HG02943 (cell line): ENCODE measurements around the gene ECHS1.

Experiments
- ATAC-seq: cut with Tn5 transposase; IDR thresholded peaks from one replicate; pipeline ENCODE4 v1.9.1; 2021; ENCODE audit warnings: mild to moderate bottlenecking, low read depth, moderate library complexity; ENCODE audit not compliant: unreplicated experiment

The ECHS1 gene

GRCh38 chr10:133361227-133361626 lies 11.9 kb downstream of the ECHS1 start:
- no peak for ATAC-seq

DNA sequence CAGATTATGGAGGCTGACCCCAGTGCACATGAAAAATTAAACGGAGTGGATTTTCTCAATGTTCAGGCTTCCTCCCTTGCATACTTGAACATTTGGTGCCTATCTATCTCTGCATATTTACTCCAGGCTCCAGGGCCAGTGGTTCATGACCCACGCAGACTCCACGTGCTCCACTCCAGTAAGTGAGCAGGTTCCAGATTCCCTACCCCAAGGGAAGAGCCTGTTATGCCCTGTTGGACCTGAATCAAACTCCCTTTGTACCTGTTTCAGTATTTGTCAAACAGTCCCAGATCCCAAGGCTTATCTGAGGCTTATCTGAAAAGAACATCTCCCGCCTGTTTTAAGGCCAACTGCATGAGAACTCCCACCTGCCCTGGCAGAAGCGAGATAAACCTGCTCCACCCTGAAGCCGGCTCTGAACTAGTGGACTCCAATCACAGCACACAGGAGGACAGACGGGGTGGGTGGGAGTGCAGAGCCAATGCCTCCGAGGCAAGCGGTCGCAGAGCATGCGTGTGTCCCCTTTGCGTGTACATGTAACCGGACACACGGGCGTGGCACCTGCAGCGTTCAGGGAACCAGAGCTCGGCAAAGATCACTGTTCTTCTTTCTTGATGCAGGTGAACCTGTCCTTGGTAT lies 13.1 kb downstream of the ECHS1 start:
- no peak for ATAC-seq

- ATAC-seq: no peak
Measured at GRCh38 chr10:133359554-133359971, 13.6 kb downstream of the ECHS1 start.

- no peak for ATAC-seq
Measured at GRCh38 chr10:133358925-133359310, 14.2 kb downstream of the ECHS1 start.

GRCh38 chr10:133358162-133358924 lies 14.8 kb downstream of the ECHS1 start:
- no peak for ATAC-seq

DNA sequence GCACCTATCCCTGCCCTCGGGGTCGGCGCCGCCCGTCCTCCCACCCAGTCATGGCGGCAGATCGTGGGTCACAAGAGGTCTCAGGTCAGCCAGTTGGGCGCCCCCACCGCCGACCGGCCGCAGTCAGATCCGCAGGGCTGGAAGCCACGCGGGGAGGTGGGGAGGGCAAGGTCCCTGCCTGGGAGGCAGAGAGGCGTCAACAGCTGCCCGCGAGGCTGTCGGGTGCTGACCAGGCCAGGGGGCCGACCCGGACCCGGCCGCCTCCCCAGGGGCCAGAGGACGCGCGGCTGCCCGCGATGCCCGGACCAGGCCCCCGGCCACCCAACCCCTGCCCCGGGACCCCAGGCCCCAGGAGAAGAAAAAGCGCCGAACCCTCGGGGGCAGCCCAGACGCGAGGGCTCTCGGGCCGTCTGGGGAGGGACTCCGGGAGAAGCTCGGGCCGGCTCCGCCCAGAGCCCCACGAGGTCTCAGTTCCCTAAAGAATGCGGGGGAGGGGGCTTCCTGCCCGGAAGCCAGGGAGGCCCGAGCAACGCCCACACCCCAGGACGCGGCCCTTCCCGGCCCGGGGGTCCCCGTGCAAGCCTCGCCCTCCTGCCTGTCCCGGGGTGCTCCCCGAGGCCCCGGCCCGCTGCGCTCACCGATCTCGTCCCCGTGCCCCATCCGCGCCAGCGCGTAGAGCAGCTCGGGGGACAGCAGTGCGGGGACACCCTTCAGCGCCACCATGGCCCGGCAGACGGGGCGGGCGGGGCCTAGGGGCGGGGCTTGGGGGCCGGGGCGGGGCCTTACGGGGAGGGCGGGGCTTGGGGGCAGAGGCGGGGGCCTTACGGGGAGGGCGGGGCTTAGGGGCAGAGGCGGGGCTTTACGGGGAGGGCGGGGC lies 15.6 kb downstream of the ECHS1 start, which contains the start of gene FUOM:
FUOM (minus strand) TSS at position 735 of the 877 bp plus-strand sequence; CDS start at position 723, 12 bp downstream.
- no peak for ATAC-seq

- no peak for ATAC-seq
Measured at GRCh38 chr10:133356549-133357284, 16.4 kb downstream of the ECHS1 start.

DNA sequence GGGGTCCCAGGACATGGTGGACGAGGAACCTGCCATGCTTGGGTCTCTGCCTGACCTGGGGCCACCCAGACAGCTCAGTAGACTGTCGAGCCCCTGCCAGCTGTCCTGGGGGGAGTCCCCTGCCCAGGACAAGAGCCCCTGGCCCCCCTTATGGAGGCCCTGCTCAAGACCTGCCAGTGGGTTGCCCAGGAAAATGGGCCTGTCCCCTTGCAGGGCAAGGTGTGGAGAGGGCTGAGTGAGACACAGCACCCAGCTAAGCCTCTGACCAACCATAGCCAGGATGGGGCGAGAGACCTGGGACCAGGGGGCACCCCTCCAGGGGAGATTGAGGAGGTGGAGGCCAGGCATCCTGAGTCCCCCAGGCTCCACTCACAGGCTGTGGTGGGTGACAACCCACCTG lies 17.2 kb downstream of the ECHS1 start:
- ATAC-seq: no peak

DNA sequence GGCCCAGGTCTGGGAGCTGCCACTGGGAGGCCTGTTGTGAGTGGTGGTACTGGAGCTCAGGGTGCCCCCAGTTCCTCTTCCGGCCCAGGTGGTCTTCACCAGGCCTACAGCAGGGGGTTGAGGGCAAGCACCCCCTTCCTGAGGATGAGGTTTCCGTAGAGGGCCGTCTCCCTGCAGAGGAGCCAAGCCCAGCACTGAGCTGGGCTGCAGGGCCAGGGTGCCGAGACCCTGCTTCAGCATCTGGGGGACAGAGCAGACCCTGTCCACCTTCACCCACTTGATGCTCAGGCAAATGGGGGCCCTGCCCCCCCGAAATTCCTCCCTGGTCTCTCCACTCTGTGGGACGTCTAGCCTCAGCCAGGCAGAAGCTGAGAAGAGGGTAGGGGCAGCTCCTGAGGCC lies 17.9 kb downstream of the ECHS1 start:
- ATAC-seq: no peak

DNA sequence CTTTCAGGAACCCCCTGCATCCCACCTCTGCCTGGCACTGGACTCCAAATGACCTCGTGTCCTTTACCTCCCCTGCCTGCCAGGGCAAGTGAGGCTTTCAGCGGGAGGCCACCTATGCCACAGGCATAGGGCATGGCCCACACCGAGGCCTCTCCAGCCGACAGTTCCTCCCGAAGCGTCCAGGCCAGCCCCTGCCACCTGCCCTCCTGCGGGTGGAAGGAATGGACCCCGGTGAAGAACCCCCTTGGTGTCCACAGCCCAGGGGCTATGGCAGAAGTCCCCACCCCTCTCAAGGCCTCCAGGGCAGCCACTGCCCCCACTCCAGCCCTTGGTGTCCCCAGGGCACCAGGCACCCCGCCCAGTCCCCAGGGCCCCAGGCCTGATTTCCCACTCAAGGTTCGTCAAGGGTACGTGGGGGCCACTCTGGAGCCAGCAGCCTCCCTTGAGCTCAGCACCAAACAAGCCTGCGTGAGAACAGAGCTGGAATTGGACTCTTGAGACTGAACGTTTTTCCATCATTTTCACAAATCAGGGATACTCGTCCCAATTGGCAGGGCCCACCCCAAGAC lies 18.4 kb downstream of the ECHS1 start:
- no peak for ATAC-seq

GRCh38 chr10:133353988-133354605 lies 19.1 kb downstream of the ECHS1 start:
- no peak for ATAC-seq

DNA sequence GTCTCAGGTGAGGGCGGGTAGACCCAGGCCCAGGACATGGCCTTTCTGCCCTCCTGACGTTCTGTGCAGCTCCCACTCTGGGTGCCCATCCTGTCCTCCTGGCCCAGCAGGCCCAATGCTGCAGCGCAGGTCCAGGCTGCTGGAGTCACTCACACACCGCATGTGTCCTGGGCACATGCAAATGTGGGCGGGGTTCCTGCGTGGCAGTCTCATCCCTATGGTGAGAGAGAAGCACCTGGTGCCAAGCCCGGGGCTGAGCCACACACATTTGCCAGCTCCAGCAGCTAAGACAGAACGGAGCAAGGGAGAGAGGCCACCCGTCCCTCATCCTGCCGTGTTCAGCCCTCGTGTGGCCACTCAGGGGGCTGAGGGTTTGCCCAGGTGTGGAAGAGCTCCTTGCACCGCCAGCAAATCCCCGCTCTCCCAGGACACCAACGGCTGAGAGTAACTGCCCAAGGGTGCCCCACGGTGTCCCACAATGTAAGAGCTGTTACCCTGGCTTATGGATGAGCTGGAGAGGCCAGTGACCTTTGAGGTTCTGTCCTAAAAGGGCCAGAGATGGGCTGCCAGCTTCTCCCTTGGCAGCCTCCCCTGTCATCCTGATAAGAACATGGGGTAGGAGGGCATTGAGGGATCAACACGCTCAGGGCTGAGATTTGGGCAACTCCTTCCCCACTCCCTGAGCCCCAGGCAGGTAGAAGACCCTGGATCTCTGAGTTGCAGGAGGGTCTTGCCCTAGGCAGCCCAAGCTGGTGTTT lies 19.8 kb downstream of the ECHS1 start:
- ATAC-seq: no peak

- no peak for ATAC-seq
Measured at GRCh38 chr10:133351408-133352318, 21.5 kb downstream of the ECHS1 start.

DNA sequence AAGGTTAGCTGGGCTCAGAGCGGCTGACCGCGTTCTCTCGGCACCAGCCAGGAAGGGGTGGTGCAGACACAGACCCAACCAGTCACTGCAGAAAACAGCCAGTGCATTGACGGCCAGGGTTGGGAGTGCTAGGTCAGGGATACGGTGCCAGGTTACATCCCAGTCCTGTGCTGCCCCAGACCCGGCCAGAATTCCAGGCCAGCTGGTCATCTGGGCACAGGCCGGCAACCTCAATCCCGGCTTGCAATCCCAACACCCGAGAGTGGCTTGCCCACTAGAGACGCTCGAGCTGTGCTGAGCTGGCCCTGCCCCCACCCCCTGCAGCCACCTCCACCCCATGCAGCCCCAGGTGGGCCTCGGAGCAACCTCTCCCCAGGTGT lies 22.2 kb downstream of the ECHS1 start:
- no peak for ATAC-seq

DNA sequence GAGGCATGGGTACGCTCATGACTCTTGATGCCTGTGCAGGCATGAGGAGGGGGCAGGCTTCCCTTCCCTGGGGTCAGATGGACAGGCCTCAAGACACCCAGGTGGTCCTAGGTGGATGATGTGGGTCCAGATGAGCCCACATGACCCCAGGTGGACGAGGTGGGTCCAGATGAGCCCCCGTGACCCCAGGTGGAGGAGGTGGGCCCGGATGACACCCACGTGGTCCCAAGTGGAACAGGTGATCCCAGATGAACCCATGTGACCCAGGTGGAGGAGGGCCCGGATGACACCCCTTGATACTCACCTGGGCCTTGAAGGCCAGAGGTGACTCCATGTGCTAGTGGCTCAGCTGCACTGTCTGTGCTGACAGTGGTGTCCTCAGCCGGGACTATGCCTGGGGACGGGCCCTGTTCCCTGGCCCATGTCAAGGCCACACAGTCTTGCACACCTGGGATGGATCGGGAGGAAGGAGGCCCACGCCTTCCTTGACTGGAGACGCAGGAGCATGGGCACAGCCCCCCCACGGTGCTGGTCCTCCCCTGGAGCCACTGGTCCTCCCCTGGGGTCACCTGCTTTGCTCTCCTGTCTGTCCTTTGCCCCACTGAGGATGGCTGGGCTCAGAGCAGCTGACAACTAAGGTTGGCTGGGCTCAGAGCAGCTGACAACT lies 22.7 kb downstream of the ECHS1 start:
- no peak for ATAC-seq

DNA sequence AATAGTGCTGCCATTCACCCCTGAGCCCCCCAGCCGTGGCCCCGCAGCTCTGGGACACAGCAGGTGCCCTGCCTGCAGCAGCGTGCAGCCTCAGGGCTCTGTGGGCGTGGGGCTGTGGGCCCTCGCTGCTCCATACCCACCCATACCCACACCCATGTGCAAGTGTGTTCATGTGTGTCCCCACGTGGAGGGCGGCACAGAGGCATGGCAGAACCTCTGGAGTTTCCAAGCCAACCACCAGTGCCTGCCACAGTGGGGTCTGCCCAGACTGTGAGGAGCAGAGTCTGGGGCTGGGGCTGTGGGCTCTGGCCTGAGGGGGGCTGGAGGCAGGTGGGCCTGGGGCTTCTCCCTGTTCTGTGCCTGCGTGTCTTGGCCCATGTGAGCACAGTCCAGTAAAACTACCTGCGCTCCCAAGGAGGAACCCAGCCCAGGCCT lies 23.6 kb downstream of the ECHS1 start:
- no peak for ATAC-seq

DNA sequence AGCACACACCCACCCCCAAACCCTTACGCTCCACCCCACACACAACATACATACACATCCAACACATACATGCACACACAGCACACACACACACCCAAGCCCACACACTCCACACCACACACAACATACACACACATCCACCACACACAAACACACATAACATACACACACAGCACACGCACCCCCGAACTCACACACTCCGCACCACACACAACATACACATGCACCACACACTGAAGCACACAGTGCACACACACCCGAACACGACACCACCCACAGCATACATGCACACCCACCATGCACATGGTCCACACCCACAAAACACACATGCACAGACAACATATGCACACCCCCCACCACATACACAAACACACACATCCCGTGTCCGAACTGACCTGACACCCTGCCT lies 24.0 kb downstream of the ECHS1 start:
- no peak for ATAC-seq
